Mucosa of rectum (tissue), 2 donors: ENCODE measurements around the gene SH2B3.

Experiments used
- H3K27ac ChIP-seq, 2 donors: one replicate each; pipeline ENCODE4 v1.7.0; 2013; ENCODE audit warnings: inconsistent platforms in 2 of 2, low read depth in 2 of 2, low read length in 2 of 2
- H3K27me3 ChIP-seq, 2 donors: one replicate each; pipeline ENCODE4 v1.7.0; 2013; ENCODE audit warnings: low read length in 2 of 2; ENCODE audit not compliant: control insufficient read depth in 2 of 2, insufficient read depth in 2 of 2
- H3K36me3 ChIP-seq, 2 donors: one replicate each; pipeline ENCODE4 v1.7.0; 2013; ENCODE audit warnings: low read length in 2 of 2; ENCODE audit not compliant: control insufficient read depth in 2 of 2, insufficient read depth in 2 of 2
- H3K4me1 ChIP-seq, 2 donors: one replicate each; pipeline ENCODE4 v1.7.0; 2013; ENCODE audit warnings: low read length in 2 of 2, mild to moderate bottlenecking in 1 of 2; ENCODE audit not compliant: control insufficient read depth in 2 of 2, insufficient read depth in 2 of 2
- H3K4me3 ChIP-seq, 2 donors: one replicate each; pipeline ENCODE4 v1.7.0; 2013; ENCODE audit warnings: low read length in 2 of 2
- H3K9ac ChIP-seq, 2 donors: one replicate each; pipeline ENCODE4 v1.7.0; 2013; ENCODE audit warnings: low read length in 2 of 2, low read depth in 1 of 2, mild to moderate bottlenecking in 1 of 2
- H3K9me3 ChIP-seq, 2 donors: one replicate each; pipeline ENCODE4 v1.7.0; 2013; ENCODE audit warnings: low read length in 2 of 2; ENCODE audit not compliant: control insufficient read depth in 2 of 2
- donor health status: healthy.
- donor health status: Normal muscosa, but diverticular disease.

SH2B3 gene

GRCh38 chr12:111408686-111409402 is 3.1 kb downstream of the SH2B3 start:
- H3K27ac ChIP-seq, result peak overlapping the region; percentile 41 to 87
- no peaks in the 10 kb centered on the region for H3K27me3 ChIP-seq
- no peaks in the 10 kb centered on the region for H3K36me3 ChIP-seq
- H3K9ac ChIP-seq, result peak overlapping the region in 1 of 2 donors; percentile 24
- peak overlapping the region in 1 of 2 donors; percentile 42 for H3K4me3 ChIP-seq
- H3K4me1 ChIP-seq, result peaks cover 49 to 64% of the 10 kb centered on the region in 2 donors
- no peaks in the 10 kb centered on the region for H3K9me3 ChIP-seq

- peak overlapping the region in 1 of 2 donors; percentile 24 for H3K9ac ChIP-seq
- peak overlapping the region; percentile 41 to 65 for H3K27ac ChIP-seq
- no peaks in the 10 kb centered on the region for H3K36me3 ChIP-seq
- H3K4me1 ChIP-seq, result peaks cover 48 to 59% of the 10 kb centered on the region in 2 donors
- no peaks in the 10 kb centered on the region for H3K27me3 ChIP-seq
- H3K4me3 ChIP-seq, result peak overlapping the region in 1 of 2 donors; percentile 42
- no peaks in the 10 kb centered on the region for H3K9me3 ChIP-seq
Observed at GRCh38 chr12:111409403-111409779, 3.7 kb downstream of the SH2B3 start.

- Histone ChIP-seq H3K4me1 (peaks cover 44 to 55% of the 10 kb centered on the region in 2 donors), H3K9me3 (no peaks in the 10 kb centered on the region)
Observed at GRCh38 chr12:111409780-111410430, 4.2 kb downstream of the SH2B3 start.

GRCh38 chr12:111410431-111411184 is 4.9 kb downstream of the SH2B3 start:
- Histone ChIP-seq H3K9ac (peak overlapping the region in 1 of 2 donors; percentile 24), H3K4me1 (peaks cover 44 to 48% of the 10 kb centered on the region in 2 donors), H3K4me3 (peak overlapping the region in 1 of 2 donors; percentile 9), H3K27me3 (no peaks in the 10 kb centered on the region), H3K36me3 (no peaks in the 10 kb centered on the region), H3K27ac (peak overlapping the region; percentile 41 to 65), H3K9me3 (no peaks in the 10 kb centered on the region)

More at GRCh38 chr12:111409780-111410430, 4.2 kb downstream of the SH2B3 start:
- Histone ChIP-seq H3K36me3 (no peaks in the 10 kb centered on the region), H3K27ac (peak overlapping the region; percentile 41 to 65), H3K27me3 (no peaks in the 10 kb centered on the region), H3K9ac (peak overlapping the region; percentile 24 to 44), H3K4me3 (peak overlapping the region in 1 of 2 donors; percentile 42)

- Histone ChIP-seq H3K27me3 (no peaks in the 10 kb centered on the region), H3K9ac (no peak overlapping the region), H3K9me3 (no peaks in the 10 kb centered on the region), H3K4me3 (no peak overlapping the region), H3K27ac (peak overlapping the region in 1 of 2 donors; percentile 29), H3K4me1 (peaks cover 43 to 48% of the 10 kb centered on the region in 2 donors), H3K36me3 (no peaks in the 10 kb centered on the region)
Observed at GRCh38 chr12:111411185-111411764, 5.6 kb downstream of the SH2B3 start.

- Histone ChIP-seq H3K4me3 (no peak overlapping the region), H3K27me3 (no peaks in the 10 kb centered on the region), H3K9me3 (no peaks in the 10 kb centered on the region), H3K36me3 (no peaks in the 10 kb centered on the region), H3K27ac (peak overlapping the region; percentile 29 to 43), H3K9ac (no peak overlapping the region), H3K4me1 (peaks cover 34 to 39% of the 10 kb centered on the region in 2 donors)
Observed at GRCh38 chr12:111412007-111412829, 6.5 kb downstream of the SH2B3 start.

GRCh38 chr12:111412830-111413441 is 7.2 kb downstream of the SH2B3 start:
- no peaks in the 10 kb centered on the region for H3K36me3 ChIP-seq
- peak overlapping the region in 1 of 2 donors; percentile 43 for H3K27ac ChIP-seq
- H3K27me3 ChIP-seq, result no peaks in the 10 kb centered on the region
- no peaks in the 10 kb centered on the region for H3K9me3 ChIP-seq
- no peak overlapping the region for H3K4me3 ChIP-seq
- peaks cover 29 to 32% of the 10 kb centered on the region in 2 donors for H3K4me1 ChIP-seq
- H3K9ac ChIP-seq, result no peak overlapping the region

GRCh38 chr12:111413442-111414086 is 7.8 kb downstream of the SH2B3 start:
- no peaks in the 10 kb centered on the region for H3K27me3 ChIP-seq
- H3K9ac ChIP-seq, result no peak overlapping the region
- no peaks in the 10 kb centered on the region for H3K36me3 ChIP-seq
- H3K4me1 ChIP-seq, result peaks cover 28 to 29% of the 10 kb centered on the region in 2 donors
- H3K27ac ChIP-seq, result no peak overlapping the region
- H3K4me3 ChIP-seq, result no peak overlapping the region
- no peaks in the 10 kb centered on the region for H3K9me3 ChIP-seq
